GM10266 (cell line): Measurements from ENCODE around the gene WNK4.

ENCODE experiments used
- DNase-seq: peaks from one replicate; pipeline ENCODE4 v3.0.0; 2012; ENCODE audit errors: extremely low spot score
- TF ChIP-seq, protein P1 (sequence below): IDR thresholded peaks from 2 replicates; pipeline ENCODE4 v1.5.1; 2012; ENCODE audit warnings: mild to moderate bottlenecking, low read depth; ENCODE audit not compliant: control insufficient read depth, insufficient read depth; ENCODE audit errors: missing control alignments

Gene WNK4

GRCh38 chr17:42798383-42799380 lies 18.3 kb downstream of the WNK4 start, which contains the start of the genes CNTD1 and COA3:
Gene CNTD1, plus strand, starts transcription at chr17:42798861. Its CDS starts 207 bp downstream, at chr17:42799068.
Gene COA3, minus strand, starts transcription at chr17:42798704. Its CDS starts 23 bp downstream, at chr17:42798681.
- DNase-seq = peak; percentile 91
- TF ChIP-seq, protein P1, sequence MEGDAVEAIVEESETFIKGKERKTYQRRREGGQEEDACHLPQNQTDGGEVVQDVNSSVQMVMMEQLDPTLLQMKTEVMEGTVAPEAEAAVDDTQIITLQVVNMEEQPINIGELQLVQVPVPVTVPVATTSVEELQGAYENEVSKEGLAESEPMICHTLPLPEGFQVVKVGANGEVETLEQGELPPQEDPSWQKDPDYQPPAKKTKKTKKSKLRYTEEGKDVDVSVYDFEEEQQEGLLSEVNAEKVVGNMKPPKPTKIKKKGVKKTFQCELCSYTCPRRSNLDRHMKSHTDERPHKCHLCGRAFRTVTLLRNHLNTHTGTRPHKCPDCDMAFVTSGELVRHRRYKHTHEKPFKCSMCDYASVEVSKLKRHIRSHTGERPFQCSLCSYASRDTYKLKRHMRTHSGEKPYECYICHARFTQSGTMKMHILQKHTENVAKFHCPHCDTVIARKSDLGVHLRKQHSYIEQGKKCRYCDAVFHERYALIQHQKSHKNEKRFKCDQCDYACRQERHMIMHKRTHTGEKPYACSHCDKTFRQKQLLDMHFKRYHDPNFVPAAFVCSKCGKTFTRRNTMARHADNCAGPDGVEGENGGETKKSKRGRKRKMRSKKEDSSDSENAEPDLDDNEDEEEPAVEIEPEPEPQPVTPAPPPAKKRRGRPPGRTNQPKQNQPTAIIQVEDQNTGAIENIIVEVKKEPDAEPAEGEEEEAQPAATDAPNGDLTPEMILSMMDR = no peak

DNA sequence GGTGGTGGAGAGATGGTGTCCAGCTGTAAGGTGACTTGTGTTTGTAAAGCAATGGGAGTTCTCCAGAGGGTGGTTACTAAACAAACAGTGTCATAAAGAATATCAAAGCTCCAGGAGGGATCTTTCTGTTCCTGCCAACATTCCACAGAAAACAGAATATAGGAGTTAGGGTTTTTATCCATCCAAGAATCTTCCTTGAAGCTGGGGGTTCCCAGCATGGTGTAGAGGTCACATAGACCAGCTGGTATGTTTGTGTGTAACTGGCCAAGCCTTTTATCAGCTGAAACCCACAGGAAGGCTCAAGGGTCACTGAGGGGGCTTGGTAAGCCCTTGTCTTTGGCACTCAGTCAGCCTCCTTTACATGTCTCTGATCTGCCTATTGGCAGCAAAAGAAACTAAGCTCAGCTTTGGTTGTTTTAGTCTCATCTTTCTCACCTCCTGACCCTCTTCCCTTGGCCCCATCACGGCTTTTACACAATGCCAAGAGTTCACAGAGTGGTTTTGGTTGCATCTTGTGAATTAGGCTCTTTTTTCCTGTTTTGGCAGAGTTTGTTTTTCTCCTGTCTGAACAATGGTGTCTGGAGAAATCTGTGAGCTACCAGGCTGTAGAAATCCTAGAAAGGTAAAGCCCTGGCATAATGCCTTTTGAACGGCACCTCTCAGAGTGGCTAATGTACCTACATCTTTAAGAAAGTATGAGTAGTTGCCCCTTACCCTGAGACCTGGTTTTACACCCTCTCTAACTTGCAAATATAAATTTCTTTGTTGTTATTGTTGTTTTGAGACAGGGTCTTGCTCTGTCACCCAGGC lies 22.9 kb downstream of the WNK4 start:
- no peak for DNase-seq
- TF ChIP-seq, protein P1 = no peak

GRCh38 chr17:42804918-42805367 lies 24.5 kb downstream of the WNK4 start:
- DNase-seq = no peak
- TF ChIP-seq, protein P1 = no peak

- no peak for DNase-seq
- TF ChIP-seq, protein P1 = no peak
Observed at GRCh38 chr17:42806249-42806648, 25.8 kb downstream of the WNK4 start.

DNA sequence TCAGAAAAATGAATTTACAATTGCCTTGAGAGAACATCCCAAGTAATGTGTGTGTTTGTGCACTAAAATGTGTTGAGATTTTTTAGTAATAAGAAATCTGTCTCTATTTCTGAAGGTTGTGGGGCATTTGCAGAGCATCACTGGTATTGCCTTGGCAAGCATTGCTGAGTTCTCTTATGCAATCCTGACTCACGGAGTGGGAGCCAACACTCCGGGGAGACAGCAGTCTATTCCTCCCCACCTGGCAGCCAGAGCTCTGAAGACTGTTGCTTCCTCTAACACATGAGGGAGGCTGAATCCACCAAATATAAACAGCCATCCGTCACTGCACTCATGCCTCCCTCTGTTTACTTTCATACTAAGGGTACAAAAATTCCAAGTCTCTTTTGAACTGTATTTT lies 28.8 kb downstream of the WNK4 start:
- DNase-seq = no peak
- TF ChIP-seq, protein P1 = no peak

DNA sequence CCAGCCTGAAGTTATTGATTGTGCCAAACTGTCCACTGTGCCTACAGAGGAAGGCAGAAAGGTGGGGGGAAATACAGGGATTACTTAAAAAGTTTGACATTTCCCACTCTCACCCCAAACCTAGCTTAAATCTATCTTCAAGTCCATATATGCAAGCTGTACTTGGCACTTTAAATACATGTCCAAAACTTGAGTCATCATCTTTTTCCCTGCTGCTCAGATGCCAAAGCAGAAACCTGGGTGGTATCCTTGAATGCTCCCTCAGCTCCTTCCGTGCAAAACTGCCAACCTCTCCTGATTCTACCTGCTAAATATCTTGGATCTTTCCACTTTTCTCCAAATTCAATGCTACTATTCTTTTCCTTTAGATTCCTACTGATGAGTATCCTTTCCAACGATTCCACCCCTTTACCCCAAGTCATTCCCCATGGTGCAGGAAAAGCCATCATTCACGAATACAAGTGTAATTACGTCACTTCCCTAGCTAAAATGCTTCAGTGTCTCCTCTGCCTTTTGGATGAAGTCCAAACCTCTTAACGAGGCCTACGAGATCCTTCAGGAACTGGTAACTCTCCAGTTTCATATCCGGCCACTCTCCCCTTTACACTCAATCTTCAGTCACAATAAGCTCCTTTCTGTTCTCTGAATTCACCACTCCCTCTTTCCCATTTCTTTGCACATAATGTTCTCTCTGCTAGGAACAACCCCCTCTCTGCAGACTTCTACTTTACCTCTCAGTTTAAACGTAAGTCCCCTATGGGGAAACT lies 34.4 kb downstream of the WNK4 start:
- TF ChIP-seq, protein P1 = no peak
- DNase-seq = no peak
